Testis (tissue), 2 donors: ENCODE measurements around the gene VGLL2.

Source experiments
- CTCF ChIP-seq, 3 experiments: fragments of 450-650 bp in 2 of 3; fragments of 200-600 bp in 1 of 3; sonication (generic) in 1 of 3; IDR thresholded peaks; one replicate each; pipeline ENCODE4 v1.5.1; 2016 to 2019; ENCODE audit warnings: antibody characterized with exemption in 3 of 3, mild to moderate bottlenecking in 2 of 3, moderate library complexity in 1 of 3
- POLR2A ChIP-seq: fragments of 450-650 bp; IDR thresholded peaks from one replicate; pipeline ENCODE4 v1.6.1; 2017; ENCODE audit warnings: antibody characterized with exemption, mild to moderate bottlenecking, moderate library complexity

- TF ChIP-seq CTCF (IDR thresholded peaks at IDR 0.05): no peak
- no peak for TF ChIP-seq POLR2A
These were observed 42.3 kb downstream of the VGLL2 start for GRCh38 chr6:117307655-117308054.
